ENCODE results near the gene SNED1. TPM values are rescaled to one million over a fixed set of nuclear protein-coding genes. Genes with fewer than 3 reads are reported as not detected.
A peak's percentile ranks its signal among the peaks of the same experiment; 100 is the strongest.

SNED1 gene
- total RNA-seq, 2 experiments from 2014 or later: 0.69 to 0.78 TPM

DNA sequence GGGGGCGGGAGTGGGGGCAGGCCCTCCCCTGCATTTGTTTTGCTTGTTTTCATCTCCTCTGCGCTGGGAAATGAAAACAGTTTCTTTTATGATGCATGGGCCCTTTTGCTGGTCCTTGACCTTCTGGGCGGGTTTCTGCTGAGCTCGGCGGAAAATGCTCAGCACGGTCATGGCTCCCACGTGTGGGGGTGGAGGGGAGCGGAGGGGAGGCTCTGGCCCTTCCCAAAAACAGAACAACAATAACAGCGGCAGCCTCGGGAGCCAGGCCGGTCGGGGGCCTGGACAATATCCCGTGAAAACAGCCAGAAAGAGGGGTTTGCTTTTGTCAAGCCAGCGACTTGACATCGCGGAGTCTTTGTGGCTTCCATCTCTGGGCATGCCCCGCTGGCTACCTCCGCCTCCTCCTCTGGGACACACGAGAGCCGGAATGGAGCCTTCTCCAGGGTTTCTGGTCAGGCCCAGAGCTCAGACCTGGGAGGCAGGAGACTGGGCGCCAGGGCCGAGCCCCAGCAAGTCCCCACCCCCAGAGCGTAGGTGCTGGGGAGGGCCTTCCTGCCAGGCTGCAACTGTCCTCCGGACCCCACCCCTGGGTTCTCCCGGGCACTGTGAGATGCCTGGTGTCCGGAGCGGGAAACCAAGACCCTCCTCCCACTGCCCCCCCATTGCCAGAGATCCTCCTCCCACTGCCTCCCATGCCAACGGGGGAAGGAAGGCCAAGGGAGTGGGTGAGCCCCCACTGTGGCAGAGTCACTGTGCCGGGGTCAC is 35.9 kb upstream of the SNED1 start:
- no peaks in the 10 kb centered on the region for H3K36me3 Mint-ChIP-seq (ENCODE audit: low read depth)
- H3K27me3 Mint-ChIP-seq: no peaks in the 10 kb centered on the region
- H3K27ac Mint-ChIP-seq: no peak overlapping the region
- POLR2A ChIA-PET: no interaction called here
- no peaks in the 10 kb centered on the region for H3K9me3 Mint-ChIP-seq (ENCODE audit: low read depth)
- no peaks in the 10 kb centered on the region for H3K4me1 Mint-ChIP-seq
- intact Hi-C loops (cut with DNase I, micrococcal nuclease): no loop called here
- H3K4me3 Mint-ChIP-seq: no peak overlapping the region
- peak; percentile 5 for DNase-seq
- CTCF ChIA-PET: no interaction called here
- no peak for ATAC-seq

DNA sequence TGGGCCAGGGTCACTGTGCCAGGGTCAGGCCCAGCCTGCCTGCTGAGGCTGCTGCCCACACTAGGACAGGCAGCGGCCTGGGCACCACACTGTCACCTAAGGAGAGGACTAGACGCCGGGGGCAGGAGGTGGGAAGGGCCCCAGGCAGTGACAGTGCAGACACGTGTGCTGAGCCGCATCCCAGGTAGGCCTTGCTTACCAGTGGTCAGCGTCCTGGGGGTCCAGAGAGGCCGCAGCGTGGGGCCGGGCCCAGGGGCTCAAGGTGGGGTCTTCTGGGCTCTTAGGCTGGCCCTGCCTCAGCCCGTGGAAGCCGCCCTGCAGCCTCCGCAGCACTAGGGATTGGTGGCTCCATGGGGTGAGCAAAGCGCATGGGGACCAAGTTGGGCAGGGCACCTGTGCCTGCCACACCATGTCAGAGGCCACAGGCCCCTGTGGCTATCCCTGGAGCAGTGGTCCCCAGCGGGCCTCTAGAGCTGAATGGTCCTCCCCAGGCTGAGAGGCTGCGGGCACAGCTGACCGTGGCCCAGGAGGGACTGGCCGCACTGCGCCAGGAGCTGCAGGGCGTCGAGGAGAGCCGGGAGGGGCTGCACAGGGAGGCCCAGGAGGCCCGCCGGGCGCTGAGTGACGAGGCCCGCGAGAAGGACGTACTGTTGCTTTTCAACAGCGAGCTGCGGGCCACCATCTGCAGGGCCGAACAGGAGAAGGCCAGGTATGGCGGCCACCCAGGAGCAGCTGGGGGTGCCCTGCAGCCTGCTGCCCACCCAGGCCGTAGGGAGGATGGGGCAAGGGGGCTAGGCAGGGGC is 35.2 kb upstream of the SNED1 start:
- no peak for ATAC-seq
- POLR2A ChIA-PET: no interaction called here

DNA sequence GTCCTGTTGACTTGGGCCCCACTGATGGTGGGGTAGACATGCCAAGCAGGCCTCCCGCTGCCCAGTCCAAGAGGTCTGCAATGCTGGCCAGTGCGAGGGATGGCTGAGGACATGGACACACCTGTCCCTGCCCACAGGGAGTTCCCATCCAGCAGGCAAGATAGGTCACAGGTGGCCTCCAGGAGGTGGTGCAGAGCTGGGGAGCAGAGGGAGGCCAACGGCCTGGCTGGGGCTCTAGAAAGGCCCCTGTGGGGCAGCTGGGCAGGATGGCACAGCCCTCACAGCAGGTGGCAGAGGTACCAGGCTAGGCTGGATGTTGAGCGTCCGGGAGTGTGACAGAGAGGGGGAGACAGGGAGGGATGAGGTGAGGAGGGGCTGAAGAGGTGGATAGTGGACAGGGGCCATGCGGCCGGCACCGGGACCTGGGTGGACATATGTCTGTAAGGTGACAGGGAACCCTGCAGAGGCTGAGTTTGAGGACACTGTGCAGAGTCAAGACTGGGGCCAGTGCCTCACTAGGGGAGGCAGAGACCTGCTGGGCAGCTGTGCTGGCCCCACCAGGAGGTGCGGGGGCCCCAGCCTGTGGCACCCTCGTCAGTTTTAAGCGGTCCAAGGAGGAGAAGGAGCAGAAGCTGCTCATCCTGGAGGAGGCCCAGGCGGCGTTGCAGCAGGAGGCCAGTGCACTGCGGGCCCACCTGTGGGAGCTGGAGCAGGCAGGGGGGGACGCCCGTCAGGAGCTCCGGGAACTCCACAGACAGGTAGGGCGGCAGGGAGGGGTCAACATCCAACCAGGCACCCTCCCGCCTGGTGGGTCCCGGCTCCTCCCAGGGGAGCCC is 34.3 kb upstream of the SNED1 start:
- ChIA-PET POLR2A (no interaction called here), CTCF (no interaction called here)
- H3K4me1 Mint-ChIP-seq: no peaks in the 10 kb centered on the region
- intact Hi-C loops (cut with DNase I, micrococcal nuclease): no loop called here
- DNase-seq (no peak), ATAC-seq (no peak)
- H3K36me3 Mint-ChIP-seq (ENCODE audit: low read depth): no peaks in the 10 kb centered on the region
- H3K4me3 Mint-ChIP-seq: no peak overlapping the region
- no peaks in the 10 kb centered on the region for H3K27me3 Mint-ChIP-seq
- H3K9me3 Mint-ChIP-seq (ENCODE audit: low read depth): no peaks in the 10 kb centered on the region
- H3K27ac Mint-ChIP-seq: no peak overlapping the region

More for the DNA sequence above, 35.2 kb upstream of the SNED1 start:
- Mint-ChIP-seq H3K4me3 (no peak overlapping the region), H3K27me3 (no peaks in the 10 kb centered on the region), H3K36me3 (ENCODE audit: low read depth) (no peaks in the 10 kb centered on the region), H3K4me1 (no peaks in the 10 kb centered on the region), H3K27ac (no peak overlapping the region), H3K9me3 (ENCODE audit: low read depth) (no peaks in the 10 kb centered on the region)
- intact Hi-C loops (cut with DNase I, micrococcal nuclease): no loop called here
- CTCF ChIA-PET: no interaction called here
- DNase-seq: no peak

DNA sequence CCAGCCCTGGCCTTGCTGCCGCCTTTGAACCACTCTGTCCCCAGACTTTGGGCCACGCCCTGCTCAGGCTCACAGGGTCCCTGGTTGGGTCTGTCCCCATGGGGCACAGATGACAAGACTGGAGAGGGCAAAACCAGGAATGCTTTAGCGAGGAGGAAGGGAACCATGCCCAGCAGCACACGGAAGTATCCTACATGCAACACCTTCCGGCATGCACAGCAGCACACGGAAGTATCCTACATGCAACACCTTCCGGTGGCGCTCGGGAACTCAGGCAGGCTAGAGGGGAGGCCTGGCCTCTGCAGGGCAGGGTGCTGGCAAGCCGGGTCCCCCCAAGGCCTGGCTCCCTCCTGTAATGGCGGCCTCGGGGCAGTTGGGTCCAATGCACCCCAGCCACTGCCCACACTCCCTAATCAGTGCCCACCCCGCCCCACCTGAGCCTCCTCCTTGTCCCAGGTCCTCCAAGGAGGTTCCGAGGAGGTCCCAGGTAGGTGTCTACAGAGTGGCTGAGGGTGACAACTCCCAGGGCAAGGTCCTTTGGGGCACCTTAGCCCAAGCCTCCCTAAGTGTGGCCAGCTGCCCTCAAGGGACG is 33.6 kb upstream of the SNED1 start:
- POLR2A ChIA-PET: no interaction called here
- CTCF ChIA-PET: no interaction called here
- no peak for ATAC-seq

DNA sequence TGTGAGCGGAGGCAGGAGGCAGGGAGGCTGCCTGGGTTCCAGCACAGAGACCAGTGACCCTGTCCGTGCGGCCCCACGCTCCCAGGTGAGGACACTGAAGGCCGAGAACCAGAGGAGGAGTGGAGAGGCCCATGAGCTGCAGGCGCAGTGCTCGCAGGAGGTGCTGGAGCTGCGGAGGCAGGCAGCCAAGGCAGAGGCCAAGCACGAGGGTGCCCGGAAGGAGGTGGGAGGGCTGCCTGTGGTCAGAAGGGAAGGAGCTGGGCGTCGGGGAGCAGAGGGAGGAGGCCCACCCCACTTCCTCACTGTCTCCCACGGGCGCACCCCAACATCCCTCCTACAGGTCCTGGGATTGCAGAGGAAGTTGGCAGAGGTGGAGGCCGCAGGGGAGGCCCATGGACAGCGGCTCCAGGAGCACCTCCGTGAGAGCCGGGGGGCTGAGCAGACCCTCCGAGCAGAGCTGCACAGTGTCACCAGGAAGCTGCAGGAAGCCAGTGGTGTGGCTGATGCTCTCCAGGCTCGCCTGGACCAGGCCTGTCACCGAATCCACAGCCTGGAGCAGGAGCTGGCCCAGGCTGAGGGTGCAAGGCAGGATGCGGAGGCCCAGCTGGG is 33.0 kb upstream of the SNED1 start:
- H3K4me3 Mint-ChIP-seq: no peak overlapping the region
- CTCF ChIA-PET: no interaction called here
- ATAC-seq: no peak
- POLR2A ChIA-PET: no interaction called here
- H3K36me3 Mint-ChIP-seq (ENCODE audit: low read depth): no peaks in the 10 kb centered on the region
- intact Hi-C loops (cut with DNase I, micrococcal nuclease): no loop called here
- H3K9me3 Mint-ChIP-seq (ENCODE audit: low read depth): no peaks in the 10 kb centered on the region
- H3K27ac Mint-ChIP-seq: no peak overlapping the region
- DNase-seq: peak; percentile 2
- no peaks in the 10 kb centered on the region for H3K4me1 Mint-ChIP-seq
- no peaks in the 10 kb centered on the region for H3K27me3 Mint-ChIP-seq

More for the DNA sequence above, 33.6 kb upstream of the SNED1 start:
- H3K9me3 Mint-ChIP-seq (ENCODE audit: low read depth): no peaks in the 10 kb centered on the region
- H3K4me1 Mint-ChIP-seq: no peaks in the 10 kb centered on the region
- no peak for DNase-seq
- H3K4me3 Mint-ChIP-seq: no peak overlapping the region
- no peaks in the 10 kb centered on the region for H3K27me3 Mint-ChIP-seq
- no peaks in the 10 kb centered on the region for H3K36me3 Mint-ChIP-seq (ENCODE audit: low read depth)
- no peak overlapping the region for H3K27ac Mint-ChIP-seq
- intact Hi-C loops (cut with DNase I, micrococcal nuclease): no loop called here

DNA sequence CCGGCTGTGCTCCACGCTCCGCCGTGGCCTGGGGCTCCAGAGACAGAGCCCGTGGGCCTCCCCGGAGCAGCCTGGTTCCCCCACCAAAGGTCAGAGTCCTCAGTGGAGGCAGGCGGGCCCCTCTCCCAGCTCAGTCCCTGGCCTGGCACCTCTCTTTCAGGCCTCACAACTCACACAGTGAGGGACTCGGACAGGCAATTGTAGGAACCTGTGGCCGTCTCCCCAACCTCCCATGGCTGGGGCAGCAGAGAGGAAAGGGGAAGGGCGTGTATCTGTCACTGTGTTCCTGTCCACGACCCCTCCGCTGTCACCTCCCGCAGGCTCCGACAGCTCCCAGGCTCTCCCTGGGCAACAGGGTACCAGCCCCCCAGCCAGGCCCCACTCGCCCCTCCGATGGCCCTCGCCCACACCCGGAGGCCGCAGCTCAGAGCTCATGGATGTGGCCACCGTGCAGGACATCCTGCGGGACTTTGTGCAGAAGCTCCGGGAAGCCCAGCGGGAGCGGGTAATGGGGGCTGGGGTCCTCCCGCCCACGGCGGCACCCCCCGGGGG is 32.4 kb upstream of the SNED1 start:
- intact Hi-C loops (cut with DNase I, micrococcal nuclease): no loop called here
- no peak overlapping the region for H3K4me3 Mint-ChIP-seq
- H3K27ac Mint-ChIP-seq: no peak overlapping the region

DNA sequence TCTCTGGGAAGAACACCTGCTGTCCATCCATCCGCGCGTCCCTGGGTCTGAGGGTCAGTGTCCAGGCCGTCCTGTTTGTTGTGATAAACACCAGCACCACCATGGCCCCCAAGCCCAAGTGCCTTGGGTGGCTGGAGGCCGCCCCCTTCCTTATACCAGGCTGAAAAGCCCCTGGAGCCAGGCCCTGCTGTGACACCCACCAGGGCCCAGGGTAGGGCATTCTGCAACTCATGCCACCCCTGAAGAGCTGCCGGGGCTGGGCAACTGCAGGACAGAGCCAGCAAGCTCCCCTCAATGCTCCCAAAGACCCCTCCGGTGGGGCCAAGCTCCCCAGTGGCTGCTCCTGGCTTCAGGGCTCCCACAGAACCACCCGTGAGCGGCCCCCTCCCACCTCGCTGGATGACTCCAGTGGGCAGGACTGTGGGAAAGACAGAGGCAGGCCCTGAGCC is 31.9 kb upstream of the SNED1 start:
- H3K4me3 Mint-ChIP-seq: no peak overlapping the region
- ChIA-PET CTCF (no interaction called here), POLR2A (no interaction called here)
- H3K4me1 Mint-ChIP-seq: no peaks in the 10 kb centered on the region
- DNase-seq (no peak), ATAC-seq (no peak)
- H3K36me3 Mint-ChIP-seq (ENCODE audit: low read depth): no peaks in the 10 kb centered on the region
- no peaks in the 10 kb centered on the region for H3K9me3 Mint-ChIP-seq (ENCODE audit: low read depth)
- no peak overlapping the region for H3K27ac Mint-ChIP-seq
- intact Hi-C loops (cut with DNase I, micrococcal nuclease): no loop called here
- no peaks in the 10 kb centered on the region for H3K27me3 Mint-ChIP-seq

More for the DNA sequence above, 32.4 kb upstream of the SNED1 start:
- no peaks in the 10 kb centered on the region for H3K27me3 Mint-ChIP-seq
- H3K4me1 Mint-ChIP-seq: no peaks in the 10 kb centered on the region
- H3K9me3 Mint-ChIP-seq (ENCODE audit: low read depth): no peaks in the 10 kb centered on the region
- no peak for DNase-seq
- H3K36me3 Mint-ChIP-seq (ENCODE audit: low read depth): no peaks in the 10 kb centered on the region
- ChIA-PET CTCF (no interaction called here), POLR2A (no interaction called here)
- no peak for ATAC-seq

DNA sequence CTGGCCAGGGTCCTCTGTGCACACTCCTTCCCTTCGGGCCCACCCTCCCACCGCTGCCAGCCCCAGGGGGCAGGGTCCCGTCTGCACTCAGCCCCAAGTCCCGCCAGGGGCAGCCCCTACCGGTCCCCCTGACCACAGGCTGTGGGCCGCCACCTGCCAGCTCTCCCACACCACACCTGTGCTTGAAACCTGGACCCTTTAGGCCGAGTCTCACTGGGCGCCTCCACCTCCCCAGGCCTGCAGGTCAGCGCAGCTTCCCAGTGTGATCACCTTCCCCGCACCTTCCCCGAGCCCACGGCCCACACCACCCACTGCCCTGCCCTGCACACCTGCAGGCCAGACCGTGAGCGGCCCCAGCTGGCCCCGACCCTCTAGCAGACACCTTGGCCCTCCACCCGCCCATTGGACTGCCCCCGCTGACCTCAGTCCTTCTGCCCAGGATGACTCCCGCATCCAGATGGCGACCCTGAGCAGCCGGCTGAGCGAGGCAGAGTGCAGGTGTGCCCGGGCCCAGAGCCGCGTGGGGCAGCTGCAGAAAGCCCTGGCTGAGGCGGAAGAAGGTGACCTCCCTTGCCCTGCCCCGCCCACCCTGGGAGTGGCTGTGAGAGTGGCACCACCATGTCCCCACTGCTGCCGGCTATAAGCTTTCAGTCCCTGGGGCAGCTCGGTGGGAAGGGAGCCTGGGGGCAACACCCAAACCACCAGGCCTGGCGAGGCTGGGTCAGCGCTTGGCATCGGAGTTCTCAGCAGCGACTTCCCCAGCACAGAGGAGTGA is 31.3 kb upstream of the SNED1 start:
- ATAC-seq (no peak), DNase-seq (no peak)
- intact Hi-C loops (cut with DNase I, micrococcal nuclease): no loop called here
- Mint-ChIP-seq H3K4me3 (no peak overlapping the region), H3K27me3 (no peaks in the 10 kb centered on the region), H3K27ac (no peak overlapping the region), H3K4me1 (no peaks in the 10 kb centered on the region), H3K36me3 (ENCODE audit: low read depth) (no peaks in the 10 kb centered on the region), H3K9me3 (ENCODE audit: low read depth) (no peaks in the 10 kb centered on the region)
- CTCF ChIA-PET: no interaction called here
- POLR2A ChIA-PET: no interaction called here

DNA sequence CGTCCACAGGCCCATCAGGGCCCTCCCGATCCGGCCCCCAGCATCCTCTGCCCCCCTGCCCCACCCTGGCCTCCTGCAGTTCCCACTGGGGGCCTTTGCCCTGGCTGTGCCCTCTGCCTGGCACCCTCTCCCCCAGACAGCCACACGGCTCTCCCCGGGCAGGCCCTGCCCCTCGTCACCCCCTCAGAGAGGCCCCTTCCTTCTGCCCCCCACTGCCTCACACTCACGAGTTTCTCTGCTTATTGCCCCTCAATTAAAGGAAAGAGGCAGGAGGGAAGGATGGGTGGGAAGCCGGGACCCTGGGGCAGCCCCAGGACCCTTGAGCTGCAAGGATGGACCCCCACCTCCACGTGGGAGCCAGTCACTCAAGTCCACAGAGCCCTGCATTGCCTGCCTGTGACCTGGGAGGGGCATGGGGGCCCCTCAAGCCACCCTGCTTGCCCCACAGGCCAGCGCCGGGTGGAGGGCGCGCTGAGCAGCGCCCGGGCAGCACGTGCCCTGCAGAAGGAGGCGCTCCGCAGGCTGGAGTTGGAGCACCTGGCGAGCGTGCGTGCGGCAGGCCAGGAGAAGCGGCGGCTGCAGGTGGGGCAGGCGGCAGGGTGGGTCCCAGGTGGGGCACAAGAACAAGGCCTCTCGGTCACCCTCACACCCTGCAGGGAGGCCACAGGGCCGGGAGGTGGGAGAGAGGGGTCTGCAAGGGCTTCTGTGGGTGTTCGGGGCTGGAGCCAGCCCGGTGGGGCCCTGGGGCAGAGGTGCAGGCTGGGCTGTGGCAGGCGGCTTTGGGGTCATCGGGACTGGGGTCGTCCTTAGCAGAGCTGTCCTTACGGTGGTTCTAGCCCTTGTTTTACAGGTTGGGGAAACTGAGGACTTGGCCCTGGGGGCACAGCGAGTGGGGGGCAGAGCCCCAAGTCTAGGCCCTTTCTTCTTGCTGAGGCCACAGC is 30.5 kb upstream of the SNED1 start:
- no peaks in the 10 kb centered on the region for H3K36me3 Mint-ChIP-seq (ENCODE audit: low read depth)

More for the DNA sequence above, 30.5 kb upstream of the SNED1 start:
- no peak overlapping the region for H3K4me3 Mint-ChIP-seq
- intact Hi-C loops (cut with DNase I, micrococcal nuclease): no loop called here
- no peak overlapping the region for H3K27ac Mint-ChIP-seq
- ATAC-seq (no peak), DNase-seq (no peak)
- no peaks in the 10 kb centered on the region for H3K9me3 Mint-ChIP-seq (ENCODE audit: low read depth)
- POLR2A ChIA-PET: no interaction called here
- no peaks in the 10 kb centered on the region for H3K4me1 Mint-ChIP-seq
- no peaks in the 10 kb centered on the region for H3K27me3 Mint-ChIP-seq
- CTCF ChIA-PET: no interaction called here
